Mammary epithelial cell (primary cell): Measurements from ENCODE around the gene FAM107B.

Experiments
- EZH2 ChIP-seq: IDR thresholded peaks from 2 replicates; pipeline ENCODE4 v1.6.1; 2012; ENCODE audit warnings: low read length, inconsistent platforms, borderline replicate concordance
- TF ChIP-seq, protein P1 (sequence below), 2 donors: IDR thresholded peaks in 1 of 2; conservative IDR thresholded peaks in 1 of 2; 2 replicates each; pipeline ENCODE4 v1.5.1; 2011 to 2012; ENCODE audit warnings: inconsistent platforms in 2 of 2, low read length in 2 of 2, mild to moderate bottlenecking in 2 of 2, control low read depth in 1 of 2, low read depth in 1 of 2; ENCODE audit not compliant: insufficient read depth in 1 of 2; ENCODE audit errors: extremely low read depth in 1 of 2

DNA sequence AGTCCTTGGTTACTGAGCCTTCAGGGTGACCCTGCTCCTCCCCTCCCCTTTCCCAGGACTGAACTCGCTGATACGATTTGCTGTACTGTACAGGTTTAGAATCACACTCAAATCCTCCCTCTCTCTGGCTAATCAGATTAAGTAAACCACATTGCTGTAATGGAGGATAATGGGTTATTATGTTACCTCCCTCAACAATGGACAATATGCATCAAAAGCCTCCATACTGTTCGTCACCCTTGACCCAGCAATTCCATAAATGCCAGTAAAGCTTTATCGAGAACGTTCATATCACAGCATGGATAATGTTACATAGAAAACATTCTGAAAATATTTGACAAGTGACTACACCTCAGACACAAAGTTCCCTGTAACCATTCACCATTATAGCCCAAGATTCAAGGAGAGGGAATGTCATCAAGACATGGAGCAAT lies 61.7 kb downstream of the FAM107B start:
- TF ChIP-seq, protein P1, sequence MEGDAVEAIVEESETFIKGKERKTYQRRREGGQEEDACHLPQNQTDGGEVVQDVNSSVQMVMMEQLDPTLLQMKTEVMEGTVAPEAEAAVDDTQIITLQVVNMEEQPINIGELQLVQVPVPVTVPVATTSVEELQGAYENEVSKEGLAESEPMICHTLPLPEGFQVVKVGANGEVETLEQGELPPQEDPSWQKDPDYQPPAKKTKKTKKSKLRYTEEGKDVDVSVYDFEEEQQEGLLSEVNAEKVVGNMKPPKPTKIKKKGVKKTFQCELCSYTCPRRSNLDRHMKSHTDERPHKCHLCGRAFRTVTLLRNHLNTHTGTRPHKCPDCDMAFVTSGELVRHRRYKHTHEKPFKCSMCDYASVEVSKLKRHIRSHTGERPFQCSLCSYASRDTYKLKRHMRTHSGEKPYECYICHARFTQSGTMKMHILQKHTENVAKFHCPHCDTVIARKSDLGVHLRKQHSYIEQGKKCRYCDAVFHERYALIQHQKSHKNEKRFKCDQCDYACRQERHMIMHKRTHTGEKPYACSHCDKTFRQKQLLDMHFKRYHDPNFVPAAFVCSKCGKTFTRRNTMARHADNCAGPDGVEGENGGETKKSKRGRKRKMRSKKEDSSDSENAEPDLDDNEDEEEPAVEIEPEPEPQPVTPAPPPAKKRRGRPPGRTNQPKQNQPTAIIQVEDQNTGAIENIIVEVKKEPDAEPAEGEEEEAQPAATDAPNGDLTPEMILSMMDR (conservative IDR thresholded peaks at IDR 0.05 in 1 of 2, IDR thresholded peaks at IDR 0.05 in 1 of 2; ENCODE audit: extremely low read depth in 1 of 2, insufficient read depth in 1 of 2, low read depth in 1 of 2, low read length in 2 of 2): no peak
- no peak for TF ChIP-seq EZH2
